Spinal cord (tissue), 10 donors: ENCODE results near the gene LARP4B. TPM values are rescaled to one million over a fixed set of nuclear protein-coding genes. Genes with fewer than 3 reads are reported as not detected.

Experiments used
- DNase-seq, 6 donors: peaks; one replicate each; pipeline versions ENCODE4 v3.0.0 to v3.0.0-alpha.2; 2013 to 2015; ENCODE audit warnings: low spot score in 6 of 6, low read depth in 4 of 6
- H3K27ac ChIP-seq: one replicate; pipeline ENCODE4 v1.5.1; 2013; ENCODE audit warnings: low read depth, low read length, control low read depth
- H3K27me3 ChIP-seq: one replicate; pipeline ENCODE4 v1.6.1; 2013; ENCODE audit warnings: low read length; ENCODE audit not compliant: control insufficient read depth, insufficient read depth
- H3K36me3 ChIP-seq: one replicate; pipeline ENCODE4 v1.6.1; 2013; ENCODE audit warnings: low read length; ENCODE audit not compliant: control insufficient read depth, insufficient read depth
- H3K4me1 ChIP-seq: one replicate; pipeline ENCODE4 v1.6.1; 2013; ENCODE audit warnings: low read length; ENCODE audit not compliant: control insufficient read depth, insufficient read depth
- H3K4me3 ChIP-seq: one replicate; pipeline ENCODE4 v1.5.1; 2013; ENCODE audit warnings: low read depth, low read length, control low read depth
- H3K9me3 ChIP-seq: one replicate; pipeline ENCODE4 v1.6.1; 2013; ENCODE audit warnings: low read length; ENCODE audit not compliant: control insufficient read depth, insufficient read depth
- WGBS: methylation state at CpG from one replicate; pipeline ENCODE4 v1.1.5; 2013; ENCODE audit warnings: missing lambda C conversion rate; ENCODE audit not compliant: insufficient coverage; 5-methylcytosine and 5-hydroxymethylcytosine counted together
- polyA plus RNA-seq, 2 donors: library from polyadenylated mRNA; unstranded; fragments of 120-200 nt; gene quantifications; one replicate each; pipeline ENCODE4 v1.2.1, GENCODE V29; 2013; ENCODE audit not compliant: insufficient read length in 2 of 2
- total RNA-seq, 2 donors: library from RNA; depleted of rRNA in 1 of 2; stranded (reverse); fragments of 120-200 nt in 1 of 2; fragments of >200 nt in 1 of 2; gene quantifications; one replicate each; pipeline versions ENCODE4 v1.2.3 to v1.2.4, GENCODE V29; 2013 to 2014
- donor health status: healthy.

Gene LARP4B
- total and polyA plus RNA-seq, 4 donors, result 28.2 to 38.5 (median 38.0) TPM

- Histone ChIP-seq H3K4me3 (no peak overlapping the region), H3K9me3 (no peaks in the 10 kb centered on the region), H3K4me1 (peaks cover 4% of the 10 kb centered on the region), H3K27me3 (no peaks in the 10 kb centered on the region), H3K36me3 (no peaks in the 10 kb centered on the region), H3K27ac (no peak overlapping the region)
- no peak for DNase-seq
- WGBS, result no CpG with 5 or more reads among the region's 3 CpGs
Observed at GRCh38 chr10:962342-962741, 30.8 kb upstream of the LARP4B start.

- H3K9me3 ChIP-seq, result no peaks in the 10 kb centered on the region
- H3K27ac ChIP-seq, result no peak overlapping the region
Observed at GRCh38 chr10:958856-959255, 27.4 kb upstream of the LARP4B start.

GRCh38 chr10:958106-958505 is 26.6 kb upstream of the LARP4B start:
- DNase-seq, result no peak
- Histone ChIP-seq H3K9me3 (no peaks in the 10 kb centered on the region), H3K27me3 (no peaks in the 10 kb centered on the region), H3K27ac (no peak overlapping the region), H3K4me3 (no peak overlapping the region), H3K36me3 (no peaks in the 10 kb centered on the region), H3K4me1 (no peaks in the 10 kb centered on the region)
- WGBS, result 95% methylated on average over 9 of the region's 9 CpGs

More at GRCh38 chr10:958856-959255, 27.4 kb upstream of the LARP4B start:
- no peaks in the 10 kb centered on the region for H3K36me3 ChIP-seq
- no peaks in the 10 kb centered on the region for H3K27me3 ChIP-seq
- no peak for DNase-seq
- no peaks in the 10 kb centered on the region for H3K4me1 ChIP-seq
- 86% methylated on average over 5 of the region's 6 CpGs for WGBS
- no peak overlapping the region for H3K4me3 ChIP-seq

GRCh38 chr10:955820-956217 is 24.3 kb upstream of the LARP4B start:
- no peaks in the 10 kb centered on the region for H3K36me3 ChIP-seq
- H3K27me3 ChIP-seq, result no peaks in the 10 kb centered on the region
- DNase-seq, result no peak
- H3K4me3 ChIP-seq, result no peak overlapping the region
- no peaks in the 10 kb centered on the region for H3K4me1 ChIP-seq
- H3K27ac ChIP-seq, result no peak overlapping the region
- no peaks in the 10 kb centered on the region for H3K9me3 ChIP-seq
- 78% methylated on average over 9 of the region's 9 CpGs for WGBS

GRCh38 chr10:955127-955819 is 23.8 kb upstream of the LARP4B start:
- no peak for DNase-seq
- no peak overlapping the region for H3K27ac ChIP-seq
- WGBS, result 43% methylated on average over 8 of the region's 13 CpGs
- no peaks in the 10 kb centered on the region for H3K36me3 ChIP-seq
- H3K4me3 ChIP-seq, result no peak overlapping the region
- no peaks in the 10 kb centered on the region for H3K27me3 ChIP-seq
- H3K4me1 ChIP-seq, result no peaks in the 10 kb centered on the region
- no peaks in the 10 kb centered on the region for H3K9me3 ChIP-seq

GRCh38 chr10:954396-954795 is 22.9 kb upstream of the LARP4B start:
- 94% methylated on average over 18 of the region's 21 CpGs for WGBS
- no peak for DNase-seq
- Histone ChIP-seq H3K4me1 (no peaks in the 10 kb centered on the region), H3K27ac (no peak overlapping the region), H3K9me3 (no peaks in the 10 kb centered on the region), H3K27me3 (no peaks in the 10 kb centered on the region), H3K4me3 (no peak overlapping the region), H3K36me3 (no peaks in the 10 kb centered on the region)

- H3K9me3 ChIP-seq, result no peaks in the 10 kb centered on the region
- H3K4me3 ChIP-seq, result no peak overlapping the region
- no peaks in the 10 kb centered on the region for H3K36me3 ChIP-seq
- no peak overlapping the region for H3K27ac ChIP-seq
- H3K27me3 ChIP-seq, result no peaks in the 10 kb centered on the region
- 81% methylated on average over 11 of the region's 11 CpGs for WGBS
- no peak for DNase-seq
- H3K4me1 ChIP-seq, result no peaks in the 10 kb centered on the region
Observed at GRCh38 chr10:953836-954235, 22.3 kb upstream of the LARP4B start.

- H3K9me3 ChIP-seq, result no peaks in the 10 kb centered on the region
- WGBS, result 95% methylated on average over 3 of the region's 9 CpGs
- no peak for DNase-seq
- no peaks in the 10 kb centered on the region for H3K4me1 ChIP-seq
- H3K4me3 ChIP-seq, result no peak overlapping the region
- no peaks in the 10 kb centered on the region for H3K27me3 ChIP-seq
- H3K27ac ChIP-seq, result no peak overlapping the region
- H3K36me3 ChIP-seq, result no peaks in the 10 kb centered on the region
Observed at GRCh38 chr10:949446-949845, 17.9 kb upstream of the LARP4B start.

GRCh38 chr10:948347-948746 is 16.8 kb upstream of the LARP4B start:
- no peak overlapping the region for H3K27ac ChIP-seq
- H3K4me3 ChIP-seq, result no peak overlapping the region
- H3K27me3 ChIP-seq, result no peaks in the 10 kb centered on the region
- no peaks in the 10 kb centered on the region for H3K9me3 ChIP-seq
- DNase-seq, result no peak
- WGBS, result 93% methylated on average over 9 of the region's 10 CpGs
- no peaks in the 10 kb centered on the region for H3K4me1 ChIP-seq
- H3K36me3 ChIP-seq, result no peaks in the 10 kb centered on the region

GRCh38 chr10:947881-948280 is 16.4 kb upstream of the LARP4B start:
- no peaks in the 10 kb centered on the region for H3K9me3 ChIP-seq
- H3K27ac ChIP-seq, result no peak overlapping the region
- WGBS, result 98% methylated on average over 9 of the region's 10 CpGs

More at GRCh38 chr10:947881-948280, 16.4 kb upstream of the LARP4B start:
- H3K4me3 ChIP-seq, result no peak overlapping the region
- DNase-seq, result no peak
- no peaks in the 10 kb centered on the region for H3K36me3 ChIP-seq
- H3K4me1 ChIP-seq, result no peaks in the 10 kb centered on the region
- H3K27me3 ChIP-seq, result no peaks in the 10 kb centered on the region
